M059J (cell line): ENCODE measurements around the gene UNK. TPM values are rescaled to one million over a fixed set of nuclear protein-coding genes. Genes with fewer than 3 reads are reported as not detected.

Experiments
- DNase-seq: peaks from one replicate; pipeline ENCODE4 v3.0.0-alpha.2; 2012; ENCODE audit warnings: low read depth
- total RNA-seq: library from RNA; depleted of rRNA; stranded (reverse); fragments of >200 nt; shearing (Covaris generic); gene quantifications from 2 replicates; pipeline ENCODE4 v1.2.3, GENCODE V29; 2014; rRNA removed

The UNK gene
- total RNA-seq, 1 experiment from 2014 or later, result 26.7 TPM

- DNase-seq, result peak; percentile 84
Observed at GRCh38 chr17:75872434-75873351, 88.1 kb downstream of the UNK start.

GRCh38 chr17:75873587-75874322 is 89.1 kb downstream of the UNK start:
- no peak for DNase-seq

- DNase-seq, result no peak
Observed at GRCh38 chr17:75874323-75875181, 89.9 kb downstream of the UNK start.

Other genes starting within 250 kb of the UNK start
- 0.20 and 1.5 TPM in 2 replicates for gene MYO15B, start 197.0 kb upstream of the UNK start, total RNA-seq
- gene SMIM5, start 151.4 kb upstream of the UNK start, total RNA-seq, result not detected in 2 replicates
- gene RECQL5, start 117.7 kb upstream of the UNK start, total RNA-seq, result 8.9 and 13.1 TPM in 2 replicates
- gene SAP30BP, start 117.5 kb upstream of the UNK start, total RNA-seq, result 54.7 and 79.3 TPM in 2 replicates
- 4.8 and 8.0 TPM in 2 replicates for gene ITGB4, start 63.3 kb upstream of the UNK start, total RNA-seq
- gene GALK1, start 19.6 kb upstream of the UNK start, total RNA-seq, result 20.4 and 31.6 TPM in 2 replicates
- 0.07 TPM in 1 of 2 replicates, not detected in the other for gene UNC13D, start 59.6 kb downstream of the UNK start, total RNA-seq
- 32.5 and 35.8 TPM in 2 replicates for gene WBP2, start 70.5 kb downstream of the UNK start, total RNA-seq
- 3.8 and 6.6 TPM in 2 replicates for gene TRIM47, start 93.8 kb downstream of the UNK start, total RNA-seq
- 6.4 and 11.1 TPM in 2 replicates for gene TRIM65, start 112.1 kb downstream of the UNK start, total RNA-seq
- 30.3 and 39.4 TPM in 2 replicates for gene MRPL38, start 120.1 kb downstream of the UNK start, total RNA-seq
- 14.4 and 18.7 TPM in 2 replicates for gene FBF1, start 156.2 kb downstream of the UNK start, total RNA-seq
- 16.7 and 22.4 TPM in 2 replicates for gene ACOX1, start 194.4 kb downstream of the UNK start, total RNA-seq
- gene TEN1, start 194.4 kb downstream of the UNK start, total RNA-seq, result 8.0 and 14.3 TPM in 2 replicates
- gene CDK3, start 216.0 kb downstream of the UNK start, total RNA-seq, result 0.30 and 1.6 TPM in 2 replicates
- gene EVPL, start 242.5 kb downstream of the UNK start, total RNA-seq, result not detected in 2 replicates